Activated CD8-positive, alpha-beta memory T cell treated with anti-CD3 and anti-CD28 coated beads for 36 hours (primary cell): ENCODE measurements around the gene ANXA6. TPM values are rescaled to one million over a fixed set of nuclear protein-coding genes. Genes with fewer than 3 reads are reported as not detected.

Experiments used
- CTCF ChIA-PET: fragments of 350-600 bp; sonication (Branson Sonifier 250); formaldehyde crosslinking; loops from one replicate; lab custom pipeline; 2021; ENCODE audit warnings: antibody characterized with exemption; lab: Charles Lee
- POLR2A ChIA-PET: fragments of 350-600 bp; sonication (Branson Sonifier 250); formaldehyde crosslinking; loops from one replicate; lab custom pipeline; 2021; ENCODE audit warnings: antibody characterized with exemption; lab: Charles Lee
- total RNA-seq, 2 experiments: library from RNA; stranded (reverse); gene quantifications; one replicate each; pipeline ENCODE4 v1.2.3, GENCODE V29; 2021

ANXA6 gene
- total RNA-seq, 2 experiments from 2014 or later, result 480 to 490 TPM

DNA sequence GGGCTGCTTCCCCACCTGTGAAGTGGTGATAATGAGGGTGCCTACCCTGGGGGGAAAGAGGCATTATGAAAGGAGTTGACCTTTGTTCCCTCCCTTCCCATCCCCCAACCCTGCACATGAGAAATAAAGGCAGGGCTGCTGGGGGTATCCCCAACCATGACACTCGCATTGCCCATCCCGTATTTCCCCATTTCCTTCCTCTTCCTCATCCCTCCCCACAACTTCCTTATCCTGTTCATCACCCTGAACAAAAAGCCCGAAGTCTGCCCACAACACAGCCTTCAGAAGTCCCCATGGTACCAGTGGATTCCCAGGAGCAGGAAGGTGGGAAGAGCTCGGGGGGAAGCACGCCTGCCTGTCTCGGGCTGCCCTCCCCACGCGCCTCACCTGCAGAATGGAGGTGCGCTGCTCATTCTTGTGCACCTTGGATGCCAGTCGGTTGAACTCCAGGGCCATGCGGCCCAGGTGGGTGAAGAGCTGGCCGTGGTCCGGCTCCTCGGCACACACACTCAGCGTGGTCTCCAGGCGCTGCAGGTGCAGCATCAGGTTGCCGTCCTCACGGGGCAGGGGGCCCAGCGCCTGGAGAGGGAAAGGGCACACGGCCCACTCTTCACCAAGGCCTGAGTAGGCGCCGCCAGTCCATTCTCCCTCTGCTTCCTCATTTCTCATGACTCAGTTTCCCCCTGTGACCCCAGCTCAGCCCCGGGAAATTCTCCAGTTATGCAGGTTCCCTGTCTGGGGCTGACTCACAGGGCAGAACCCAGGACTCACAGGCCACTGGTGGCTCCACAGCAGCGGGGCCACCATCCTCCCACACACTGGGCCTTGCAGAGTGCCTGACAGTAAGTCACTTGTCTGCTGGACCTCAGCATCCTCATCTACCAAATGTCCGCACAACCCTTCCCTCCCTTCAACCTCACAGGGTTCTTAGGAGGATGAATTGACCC lies 100.9 kb downstream of the ANXA6 start:
- CTCF ChIA-PET, result interaction anchor here (1.3 to 11.5 kb wide), 3 partner anchors 8 to 58 kb away, joined by 3 to 122 read pairs (median 3); no protein-coding TSS in a partner anchor
- POLR2A ChIA-PET, result no interaction called here

DNA sequence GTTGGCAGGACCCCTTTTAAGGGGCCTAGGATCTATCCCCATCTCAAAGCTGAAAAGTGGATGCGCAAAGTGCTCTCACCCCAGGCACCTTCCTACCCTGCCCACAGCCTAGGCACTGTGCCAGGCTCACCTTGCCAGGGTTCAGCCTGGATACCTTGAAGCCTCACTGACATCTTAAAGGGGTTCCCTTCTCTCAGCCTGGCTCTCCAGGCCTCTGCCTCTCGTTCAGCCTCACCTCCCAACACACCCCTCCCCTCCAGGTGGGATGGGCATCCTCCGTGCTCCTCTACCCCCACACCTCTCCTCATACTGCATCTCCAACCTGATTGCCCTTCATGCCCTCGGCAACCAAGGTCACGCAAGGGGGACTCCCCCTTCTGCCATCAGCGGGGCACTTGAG lies 102.2 kb downstream of the ANXA6 start:
- POLR2A ChIA-PET, result no interaction called here
- CTCF ChIA-PET, result interaction anchor here (1.0 to 11.5 kb wide), 3 partner anchors 37 to 71 kb away, joined by 3 to 122 read pairs (median 3); no protein-coding TSS in a partner anchor

DNA sequence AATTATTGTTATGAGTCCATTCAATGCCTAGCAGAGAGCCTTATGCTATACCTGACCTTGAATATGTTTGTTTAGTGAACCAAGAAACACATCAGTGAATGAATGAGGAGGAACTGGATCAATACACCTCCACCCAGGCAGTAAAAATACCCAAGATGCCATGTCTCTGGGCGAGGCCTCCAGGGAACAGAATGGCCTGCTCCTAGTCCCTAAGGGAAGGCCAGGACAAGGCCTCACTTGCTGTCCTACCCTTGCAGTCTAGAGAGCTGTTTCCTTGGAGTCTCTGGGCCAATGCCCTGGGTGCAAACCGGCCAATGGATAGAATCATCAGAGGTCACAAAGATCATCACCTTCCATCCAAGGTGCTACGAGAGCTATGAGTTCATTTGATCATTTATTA lies 102.9 kb downstream of the ANXA6 start:
- POLR2A ChIA-PET, result no interaction called here
- CTCF ChIA-PET, result interaction anchor here (1.0 to 11.5 kb wide), 2 partner anchors 60 to 71 kb away, joined by 3 to 122 read pairs; no protein-coding TSS in a partner anchor

DNA sequence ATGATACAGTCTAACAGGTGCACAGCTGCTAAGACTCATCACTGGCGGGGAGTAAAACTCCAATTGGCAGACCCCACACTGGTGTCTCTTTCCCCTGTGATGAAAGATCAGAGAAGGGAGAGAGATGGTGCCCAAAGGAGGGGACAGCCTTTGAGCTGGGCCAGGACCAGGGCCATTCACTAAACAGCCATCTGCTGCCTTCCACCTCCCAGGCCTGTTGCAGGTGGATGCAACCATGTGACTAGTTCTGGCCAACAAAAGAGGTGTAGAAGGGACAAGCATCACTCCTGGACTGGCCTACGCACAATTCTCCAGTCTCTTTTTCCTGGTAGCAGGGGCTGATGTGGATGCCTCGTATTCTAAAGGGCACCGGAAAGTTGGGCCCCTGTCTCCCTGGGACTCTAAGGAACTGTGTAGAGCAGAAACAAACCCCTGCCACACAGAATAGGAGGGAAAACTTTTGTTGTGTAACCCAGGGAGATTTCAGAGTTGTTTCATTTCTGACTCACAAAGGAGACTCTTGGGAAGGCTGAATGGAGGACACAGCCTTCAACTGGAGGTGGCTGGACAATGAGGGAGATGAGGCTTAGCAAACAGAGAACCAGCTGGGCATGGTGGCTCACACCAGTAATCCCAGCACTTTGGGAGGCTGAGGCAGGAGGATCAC lies 103.7 kb downstream of the ANXA6 start:
- ChIA-PET POLR2A (no interaction called here), CTCF (interaction anchor here (1.0 to 11.5 kb wide), 2 partner anchors 36 to 60 kb away, joined by 3 to 122 read pairs; no protein-coding TSS in a partner anchor)

DNA sequence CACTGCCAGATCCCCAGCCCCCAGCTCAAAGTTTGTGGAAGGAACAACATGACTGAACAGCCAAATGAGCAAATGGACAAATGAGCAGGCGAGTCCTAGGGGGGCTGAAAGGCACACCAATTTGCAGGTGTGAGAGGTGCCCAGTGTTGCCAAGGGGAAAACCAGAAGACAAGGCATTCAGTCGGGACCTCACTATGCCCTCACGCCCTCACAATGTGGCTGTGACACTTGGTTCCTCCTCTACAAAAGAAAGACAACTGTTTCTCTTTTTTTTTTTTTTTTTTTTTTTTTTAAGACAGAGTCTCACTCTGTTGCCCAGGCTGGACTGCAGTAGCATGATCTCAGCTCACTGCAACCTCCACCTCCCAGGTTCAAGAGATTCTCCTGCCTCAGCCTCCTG lies 104.7 kb downstream of the ANXA6 start:
- ChIA-PET POLR2A (no interaction called here), CTCF (interaction anchor here (1.0 to 11.5 kb wide), 10 partner anchors 12 to 73 kb away, joined by 3 to 122 read pairs (median 11); partner anchors contain the start of gene TNIP1)

DNA sequence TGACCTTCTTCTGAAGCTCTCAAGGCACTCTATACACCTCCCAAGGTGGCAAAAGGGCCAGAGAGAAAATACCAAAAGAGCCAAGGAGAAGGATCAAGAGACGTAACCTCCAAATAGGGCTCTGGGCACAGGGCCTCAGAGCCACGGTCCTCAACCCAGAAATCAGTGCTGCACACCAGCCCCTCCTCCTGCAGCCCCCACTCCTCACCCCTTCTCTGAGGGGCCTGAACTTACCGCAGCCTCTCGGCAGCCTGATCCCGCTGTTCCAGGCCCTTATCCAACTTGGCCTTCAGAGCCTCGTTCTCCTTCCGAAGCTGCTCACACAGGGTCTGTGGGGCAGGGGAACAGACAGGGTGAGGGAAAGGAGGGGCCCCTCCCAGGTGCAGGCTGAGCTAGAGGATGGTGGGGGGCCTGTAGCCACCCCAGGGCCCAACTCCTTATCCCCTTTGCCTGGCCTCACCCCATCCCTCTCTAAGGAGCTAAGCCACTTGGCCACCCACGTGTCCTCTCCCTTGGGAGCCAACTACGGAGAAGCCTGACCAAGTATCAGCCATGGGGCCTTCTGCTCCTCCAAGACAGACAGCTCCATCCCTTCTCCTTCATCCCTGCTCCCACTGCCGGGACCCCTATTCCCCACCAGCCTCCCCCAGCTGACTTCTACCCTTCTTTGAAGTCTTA lies 105.5 kb downstream of the ANXA6 start:
- CTCF ChIA-PET, result interaction anchor here (0.7 to 11.5 kb wide), 24 partner anchors 9 to 205 kb away, joined by 3 to 122 read pairs (median 4); partner anchors contain the start of genes IRGM and TNIP1

DNA sequence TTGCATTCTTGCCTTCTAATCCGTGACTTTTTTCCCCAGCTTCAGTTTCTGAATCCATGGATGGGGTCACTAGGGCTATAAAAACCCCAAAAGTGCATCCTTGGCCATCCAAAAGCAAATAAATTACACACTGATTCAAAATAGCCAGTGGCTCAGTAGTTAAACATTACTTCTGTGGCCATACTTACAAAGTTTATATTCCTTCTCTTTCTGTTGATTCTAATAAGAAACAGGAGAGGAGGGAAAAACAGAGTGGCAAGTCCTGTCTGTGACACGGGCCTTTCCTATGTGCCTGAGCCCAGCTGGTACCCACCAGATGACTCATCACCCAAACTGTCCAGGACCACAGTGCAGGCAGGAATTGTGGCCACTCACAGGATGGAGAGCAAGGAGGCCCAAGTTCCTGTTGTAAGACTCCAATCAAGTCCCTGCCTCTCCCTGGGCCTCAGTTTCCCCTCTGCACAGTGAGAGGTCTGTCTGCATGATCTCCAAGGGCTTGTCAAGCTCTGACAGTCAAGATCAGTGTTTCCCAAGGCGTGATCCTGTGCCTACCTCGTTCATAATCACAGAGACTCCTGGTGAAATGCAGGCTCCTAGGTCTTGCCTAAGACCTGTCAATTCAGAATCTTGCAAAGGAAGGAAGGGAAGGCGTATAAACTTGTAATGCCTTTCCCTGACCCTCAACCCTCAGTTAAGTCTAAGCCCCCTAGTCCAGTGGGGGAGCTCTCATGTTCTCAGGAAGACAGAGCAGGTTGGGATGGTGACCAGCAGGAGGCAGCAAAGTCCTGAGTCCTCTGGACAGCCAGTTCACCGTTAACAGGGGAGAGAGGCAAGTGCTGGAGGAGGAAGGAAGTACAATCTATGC lies 106.3 kb downstream of the ANXA6 start:
- CTCF ChIA-PET, result interaction anchor here (0.5 to 11.5 kb wide), 26 partner anchors 9 to 205 kb away, joined by 3 to 122 read pairs (median 4); partner anchors contain the start of genes IRGM and TNIP1
- POLR2A ChIA-PET, result interaction anchor here (0.8 kb wide), 1 partner anchor 75 kb away, joined by 3 read pairs; no protein-coding TSS in a partner anchor

More for the DNA sequence above, 105.5 kb downstream of the ANXA6 start:
- POLR2A ChIA-PET, result interaction anchor here (0.5 to 0.8 kb wide), 2 partner anchors 74 to 121 kb away, joined by 3 to 5 read pairs; no protein-coding TSS in a partner anchor

Other genes starting within 250 kb of the ANXA6 start
- gene GPX3, start 137.2 kb downstream of the ANXA6 start, total RNA-seq, result not detected
- gene TNIP1, start 76.7 kb downstream of the ANXA6 start, total RNA-seq, result 100 to 1,000 TPM; 197 to 206 TPM
- gene CCDC69, start 66.3 kb upstream of the ANXA6 start, total RNA-seq, result 10 to 100 TPM; 36.6 to 38.7 TPM
- 10 to 100 TPM; 12.8 to 14.9 TPM for gene GM2A, start 95.4 kb upstream of the ANXA6 start, total RNA-seq
- gene SLC36A3, start 146.0 kb upstream of the ANXA6 start, total RNA-seq, result not detected
- gene SLC36A2, start 189.8 kb upstream of the ANXA6 start, total RNA-seq, result not detected